Measurements from ENCODE around the gene XRCC1.

- TF ChIP-seq CTCF (IDR thresholded peaks at IDR 0.05; ENCODE audit: insufficient read depth, low read depth, low read length) (no peak), EZH2 (IDR thresholded peaks at IDR 0.05; ENCODE audit: insufficient read depth, low read length) (no peak)
Measured at GRCh38 chr19:43592800-43593350, 17.5 kb upstream of the XRCC1 start.
